HG02870 (cell line): ENCODE measurements around the gene FAM193A.
A peak's percentile ranks its signal among the peaks of the same experiment; 100 is the strongest.
"Not testable (repeated sequence)": the region's sequence is repeated elsewhere in the genome, so short reads cannot be mapped to it uniquely, and the experiment has no call there.

ENCODE experiments used
- ATAC-seq: cut with Tn5 transposase; IDR thresholded peaks from one replicate; pipeline ENCODE4 v1.9.1; 2021; ENCODE audit warnings: mild to moderate bottlenecking, moderate library complexity; ENCODE audit not compliant: unreplicated experiment

The FAM193A gene

GRCh38 chr4:2744576-2745270 lies 208.3 kb downstream of the FAM193A start:
- ATAC-seq = no peak

- ATAC-seq = no peak
These were observed 209.1 kb downstream of the FAM193A start for GRCh38 chr4:2745516-2745915.

- peak; percentile 94 for ATAC-seq
These were observed 209.7 kb downstream of the FAM193A start for GRCh38 chr4:2745981-2746806.

GRCh38 chr4:2746891-2747695 lies 210.6 kb downstream of the FAM193A start:
- ATAC-seq = no peak

- ATAC-seq = no peak
These were observed 214.5 kb downstream of the FAM193A start for GRCh38 chr4:2750719-2751605.

GRCh38 chr4:2753436-2753835 lies 217.0 kb downstream of the FAM193A start:
- ATAC-seq = no peak

GRCh38 chr4:2754848-2755819 lies 218.7 kb downstream of the FAM193A start:
- no peak for ATAC-seq

- peak; percentile 56 for ATAC-seq
These were observed 219.6 kb downstream of the FAM193A start, which contains the start of gene TNIP2 for GRCh38 chr4:2755821-2756690. TNIP2 (minus strand) TSS chr4:2756336; CDS start chr4:2756289, 47 bp downstream.

- ATAC-seq = no peak
These were observed 220.4 kb downstream of the FAM193A start for GRCh38 chr4:2756691-2757350.

GRCh38 chr4:2757426-2757825 lies 221.0 kb downstream of the FAM193A start:
- no peak for ATAC-seq

- ATAC-seq = no peak
These were observed 224.8 kb downstream of the FAM193A start for GRCh38 chr4:2761035-2761923.

- no peak for ATAC-seq
These were observed 225.6 kb downstream of the FAM193A start for GRCh38 chr4:2762048-2762447.

- not testable (repeated sequence) for ATAC-seq
These were observed 226.3 kb downstream of the FAM193A start for GRCh38 chr4:2762486-2763370.

GRCh38 chr4:2763511-2763967 lies 227.1 kb downstream of the FAM193A start:
- no peak for ATAC-seq

GRCh38 chr4:2765832-2766526 lies 229.5 kb downstream of the FAM193A start:
- no peak for ATAC-seq
